Measurements from ENCODE around the gene PRELP. TPM values are rescaled to one million over a fixed set of nuclear protein-coding genes. Genes with fewer than 3 reads are reported as not detected.

The PRELP gene
- total and polyA plus RNA-seq, 5 donors, result 43.9 to 109 (median 61.9) TPM

DNA sequence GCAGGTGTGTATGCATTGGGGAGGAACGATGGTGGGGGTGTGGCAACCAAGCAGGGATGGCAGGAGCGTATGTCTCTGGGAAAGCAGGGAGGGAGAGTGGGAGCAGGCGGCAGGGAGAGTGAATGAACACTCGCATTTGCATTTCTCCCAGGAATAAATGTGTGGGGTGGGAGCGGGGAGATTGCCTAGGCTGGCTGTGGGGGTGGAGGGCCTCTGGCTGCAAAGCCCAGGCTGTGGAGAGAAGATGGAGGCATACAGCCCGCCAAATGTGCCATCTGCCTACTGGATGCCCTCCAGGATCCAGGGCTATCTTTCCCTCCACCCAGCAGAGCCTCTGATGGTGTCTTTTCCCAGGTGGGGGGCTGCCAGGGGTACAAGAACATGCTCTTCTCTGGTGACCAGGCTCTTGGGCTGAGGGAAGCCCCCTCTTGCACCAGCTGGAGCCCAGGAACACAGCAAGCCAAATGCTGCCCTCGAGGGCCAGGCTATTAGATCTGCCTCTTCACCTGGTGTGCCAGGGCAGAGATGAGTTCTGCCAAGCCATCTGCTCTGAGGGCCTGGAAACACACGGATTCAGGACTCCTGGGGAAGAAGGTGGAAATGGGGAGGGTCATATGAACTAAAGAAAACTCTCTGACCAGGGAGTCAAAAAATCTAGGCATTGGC lies 16.6 kb downstream of the PRELP start:
- H3K27ac ChIP-seq (ENCODE audit: low read length), result no peak overlapping the region
- no peak overlapping the region for H3K4me3 ChIP-seq (ENCODE audit: low read length)
- no peak for ATAC-seq
- intact Hi-C loops (cut with DNase I), result loop anchor here in 1 of 4 donors (5.0 kb wide), 1 partner anchor 130 kb away; no protein-coding TSS in a partner anchor
- no peaks in the 10 kb centered on the region for H3K4me1 ChIP-seq (ENCODE audit: control insufficient read depth, insufficient read depth, low read length)
- no peaks in the 10 kb centered on the region for H3K27me3 ChIP-seq (ENCODE audit: control insufficient read depth, insufficient read depth)
- no peaks in the 10 kb centered on the region for H3K9me3 ChIP-seq (ENCODE audit: control insufficient read depth, low read length)
- no peak for DNase-seq
- WGBS, result 42% methylated on average over 7 of the region's 8 CpGs

DNA sequence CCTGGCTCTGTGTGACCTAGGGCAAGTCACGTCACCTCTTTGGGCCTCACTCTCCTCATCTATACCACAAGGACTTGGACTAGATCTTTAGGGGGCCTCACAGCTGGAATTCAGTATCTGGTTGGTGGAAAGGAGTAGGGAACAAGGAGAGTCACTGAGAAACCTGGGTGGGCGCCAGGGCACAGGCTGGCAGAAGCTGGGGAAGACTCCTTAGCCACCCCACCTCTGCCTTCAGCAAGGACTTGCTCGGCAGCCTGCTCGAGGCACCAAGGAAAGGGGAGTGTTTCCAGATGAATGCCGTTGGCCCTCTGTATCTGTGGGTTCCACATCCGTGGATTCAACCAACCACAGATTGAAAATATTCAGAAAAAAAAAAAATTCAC lies 17.1 kb downstream of the PRELP start:
- DNase-seq (no peak), ATAC-seq (no peak)
- intact Hi-C loops (cut with DNase I), result loop anchor here in 1 of 4 donors (5.0 kb wide), 1 partner anchor 130 kb away; no protein-coding TSS in a partner anchor
- no peaks in the 10 kb centered on the region for H3K4me1 ChIP-seq (ENCODE audit: control insufficient read depth, insufficient read depth, low read length)
- H3K27ac ChIP-seq (ENCODE audit: low read length), result no peak overlapping the region
- WGBS, result 84% methylated on average over 6 of the region's 6 CpGs
- H3K4me3 ChIP-seq (ENCODE audit: low read length), result no peak overlapping the region
- no peaks in the 10 kb centered on the region for H3K27me3 ChIP-seq (ENCODE audit: control insufficient read depth, insufficient read depth)
- no peaks in the 10 kb centered on the region for H3K9me3 ChIP-seq (ENCODE audit: control insufficient read depth, low read length)

DNA sequence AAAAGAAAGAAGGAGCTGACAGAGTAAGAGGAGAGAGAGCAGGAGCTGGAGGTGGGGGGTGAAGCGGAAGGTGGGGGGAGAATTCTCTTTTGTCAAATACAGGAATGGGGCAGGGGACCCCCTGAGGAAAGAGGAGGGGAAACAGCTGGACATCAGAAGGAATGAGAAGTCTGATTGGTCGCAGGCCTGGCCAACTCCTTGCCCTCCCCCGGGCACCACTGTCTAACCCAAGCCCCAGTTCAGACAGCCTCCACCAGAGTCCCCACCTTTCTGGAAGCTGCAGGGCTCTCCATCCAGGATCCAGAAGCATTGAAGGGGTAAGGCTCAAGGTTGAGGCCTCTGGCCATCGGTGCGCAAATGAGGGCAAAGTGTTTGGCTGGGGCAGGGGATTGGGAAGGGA lies 18.3 kb downstream of the PRELP start, which contains the start of gene OPTC:
OPTC (plus strand) TSS at position 253 of the 400 bp plus-strand sequence. CDS start 1,853 bp downstream, outside the sequence.
- no peaks in the 10 kb centered on the region for H3K9me3 ChIP-seq (ENCODE audit: control insufficient read depth, low read length)
- no peak within 1 kb of the TSS for H3K4me3 ChIP-seq (ENCODE audit: low read length)
- H3K4me1 ChIP-seq (ENCODE audit: control insufficient read depth, insufficient read depth, low read length), result no peaks in the 10 kb centered on the region
- ATAC-seq (no peak), DNase-seq (no peak)
- no peaks in the 10 kb centered on the region for H3K27me3 ChIP-seq (ENCODE audit: control insufficient read depth, insufficient read depth)
- WGBS, result 88% methylated on average over 5 of the region's 5 CpGs
- intact Hi-C loops (cut with DNase I), result loop anchor here in 1 of 4 donors (5.0 kb wide), 1 partner anchor 132 kb away; no protein-coding TSS in a partner anchor
- H3K27ac ChIP-seq (ENCODE audit: low read length), result no peak within 1 kb of the TSS

DNA sequence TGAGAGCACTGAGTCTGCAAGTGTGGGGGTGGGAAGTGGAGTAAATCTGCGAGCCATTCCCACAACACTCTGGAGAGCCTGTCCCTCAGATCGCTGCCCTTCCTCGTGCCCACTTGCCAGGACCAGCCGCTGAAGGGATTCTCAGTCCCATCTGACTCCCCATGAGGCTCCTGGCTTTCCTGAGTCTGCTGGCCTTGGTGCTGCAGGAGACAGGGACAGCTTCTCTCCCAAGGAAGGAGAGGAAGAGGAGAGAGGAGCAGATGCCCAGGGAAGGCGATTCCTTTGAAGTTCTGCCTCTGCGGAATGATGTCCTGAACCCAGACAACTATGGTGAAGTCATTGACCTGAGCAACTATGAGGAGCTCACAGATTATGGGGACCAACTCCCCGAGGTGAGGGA lies 20.2 kb downstream of the PRELP start:
- no peak overlapping the region for H3K4me3 ChIP-seq (ENCODE audit: low read length)
- H3K4me1 ChIP-seq (ENCODE audit: control insufficient read depth, insufficient read depth, low read length), result no peaks in the 10 kb centered on the region
- 72% methylated on average over 7 of the region's 7 CpGs for WGBS
- H3K27me3 ChIP-seq (ENCODE audit: control insufficient read depth, insufficient read depth), result no peaks in the 10 kb centered on the region
- no peak for DNase-seq
- ATAC-seq, result no peak
- intact Hi-C loops (cut with DNase I), result no loop called here
- no peak overlapping the region for H3K27ac ChIP-seq (ENCODE audit: low read length)
- H3K9me3 ChIP-seq (ENCODE audit: control insufficient read depth, low read length), result no peaks in the 10 kb centered on the region

DNA sequence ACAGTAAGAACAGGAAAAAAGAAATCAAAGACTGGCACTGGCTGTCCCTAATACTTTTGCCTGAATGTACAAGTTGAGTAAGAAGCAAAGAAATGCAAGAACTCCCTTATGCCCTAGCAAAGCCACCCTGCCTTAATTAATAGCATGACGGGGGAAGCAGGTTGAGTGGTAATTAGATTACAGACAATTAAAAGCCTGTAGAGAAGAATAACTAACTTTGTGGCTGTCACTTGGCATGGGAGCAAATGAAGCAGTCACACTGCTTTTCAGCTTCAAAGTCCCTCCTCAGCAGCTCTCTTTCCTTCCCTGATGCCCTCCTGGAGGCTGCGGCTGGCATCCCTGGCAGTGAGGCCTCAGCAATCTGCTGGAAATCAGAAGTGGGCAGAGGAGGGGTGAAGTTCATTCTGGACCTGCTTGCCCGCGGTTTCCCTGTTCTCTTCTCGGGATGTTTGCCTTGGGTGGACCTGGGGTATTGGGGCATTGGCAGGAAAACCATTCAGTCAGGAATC lies 21.7 kb downstream of the PRELP start:
- Histone ChIP-seq H3K9me3 (ENCODE audit: control insufficient read depth, low read length) (no peaks in the 10 kb centered on the region), H3K4me1 (ENCODE audit: control insufficient read depth, insufficient read depth, low read length) (no peaks in the 10 kb centered on the region), H3K27me3 (ENCODE audit: control insufficient read depth, insufficient read depth) (no peaks in the 10 kb centered on the region), H3K27ac (ENCODE audit: low read length) (no peak overlapping the region), H3K4me3 (ENCODE audit: low read length) (no peak overlapping the region)
- ATAC-seq (no peak), DNase-seq (no peak)
- WGBS, result 91% methylated on average over 5 of the region's 5 CpGs
- intact Hi-C loops (cut with DNase I), result no loop called here

DNA sequence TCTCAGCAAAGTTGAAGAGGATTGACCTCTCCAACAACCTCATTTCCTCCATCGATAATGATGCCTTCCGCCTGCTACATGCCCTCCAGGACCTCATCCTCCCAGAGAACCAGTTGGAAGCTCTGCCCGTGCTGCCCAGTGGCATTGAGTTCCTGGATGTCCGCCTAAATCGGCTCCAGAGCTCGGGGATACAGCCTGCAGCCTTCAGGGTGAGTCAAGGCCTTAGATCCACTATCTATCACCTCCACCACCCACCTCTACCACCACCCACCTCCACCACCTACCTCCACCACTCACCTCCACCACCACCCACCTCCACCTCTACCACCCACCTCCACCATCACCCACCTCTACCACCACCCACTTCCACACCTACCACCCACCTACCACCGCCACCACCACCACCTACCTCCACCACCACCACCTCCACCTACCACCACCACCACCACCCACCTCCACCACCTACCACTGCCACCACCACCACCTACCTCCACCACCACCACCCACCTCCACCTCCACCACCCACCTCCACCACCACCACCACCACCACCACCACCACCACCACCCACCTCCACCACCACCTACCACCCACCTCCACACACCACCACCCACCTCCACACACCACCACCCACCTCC lies 24.2 kb downstream of the PRELP start:
- WGBS, result 91% methylated on average over 7 of the region's 7 CpGs
- Histone ChIP-seq H3K4me3 (ENCODE audit: low read length) (no peak overlapping the region), H3K27me3 (ENCODE audit: control insufficient read depth, insufficient read depth) (no peaks in the 10 kb centered on the region), H3K9me3 (ENCODE audit: control insufficient read depth, low read length) (no peaks in the 10 kb centered on the region), H3K4me1 (ENCODE audit: control insufficient read depth, insufficient read depth, low read length) (peaks cover 2% of the 10 kb centered on the region), H3K27ac (ENCODE audit: low read length) (no peak overlapping the region)
- ATAC-seq, result no peak
- intact Hi-C loops (cut with DNase I), result loop anchor here (5.0 to 10.0 kb wide), 3 partner anchors 118 to 203 kb away; partner anchors contain the start of gene ATP2B4 (in 2 of the 4)
- no peak for DNase-seq

DNA sequence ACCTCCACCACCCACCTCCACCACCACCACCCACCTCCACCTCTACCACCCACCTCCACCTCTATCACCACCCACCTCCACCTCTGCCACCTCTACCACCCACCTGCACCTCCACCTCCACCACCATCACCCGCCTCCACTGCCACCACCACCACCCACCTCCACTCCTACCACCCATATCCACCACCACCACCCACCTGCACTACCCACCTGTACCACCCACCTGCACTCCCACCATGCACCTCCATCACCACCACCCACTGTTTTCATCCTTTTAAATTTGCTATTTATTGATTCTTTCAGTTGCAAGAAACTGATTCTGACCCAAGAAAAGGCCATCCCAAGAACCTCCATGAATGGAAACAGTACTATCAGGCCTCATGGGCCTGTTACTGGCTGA lies 24.7 kb downstream of the PRELP start:
- intact Hi-C loops (cut with DNase I), result loop anchor here (5.0 to 10.0 kb wide), 3 partner anchors 117 to 202 kb away; partner anchors contain the start of gene ATP2B4 (in 2 of the 4)
- DNase-seq, result no peak
- 100% methylated on average over 1 of the region's 1 CpG for WGBS
- Histone ChIP-seq H3K9me3 (ENCODE audit: control insufficient read depth, low read length) (no peaks in the 10 kb centered on the region), H3K4me3 (ENCODE audit: low read length) (no peak overlapping the region), H3K27me3 (ENCODE audit: control insufficient read depth, insufficient read depth) (no peaks in the 10 kb centered on the region), H3K4me1 (ENCODE audit: control insufficient read depth, insufficient read depth, low read length) (peaks cover 2% of the 10 kb centered on the region), H3K27ac (ENCODE audit: low read length) (no peak overlapping the region)
- no peak for ATAC-seq

DNA sequence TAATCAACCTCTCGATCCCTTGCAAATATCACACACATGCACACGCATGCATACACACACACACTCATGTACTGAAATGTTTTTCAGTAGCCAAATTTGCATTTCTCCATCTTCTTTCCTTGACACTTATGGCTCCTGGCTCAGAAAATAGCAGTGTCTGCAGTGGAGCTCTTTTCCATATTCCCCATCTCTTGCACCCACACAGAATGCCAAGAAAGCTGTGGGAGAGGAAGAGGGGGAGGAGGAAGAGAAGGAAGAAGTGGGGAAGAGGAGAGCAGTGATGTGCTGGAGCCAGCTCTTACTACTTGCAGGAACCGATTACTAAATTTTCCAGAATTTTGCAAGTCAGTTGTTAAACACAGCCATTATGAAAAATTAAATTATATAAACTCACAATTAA lies 28.2 kb downstream of the PRELP start:
- Histone ChIP-seq H3K27me3 (ENCODE audit: control insufficient read depth, insufficient read depth) (no peaks in the 10 kb centered on the region), H3K27ac (ENCODE audit: low read length) (no peak overlapping the region), H3K4me1 (ENCODE audit: control insufficient read depth, insufficient read depth, low read length) (peaks cover 15% of the 10 kb centered on the region), H3K9me3 (ENCODE audit: control insufficient read depth, low read length) (no peaks in the 10 kb centered on the region), H3K4me3 (ENCODE audit: low read length) (no peak overlapping the region)
- no peak for ATAC-seq
- 68% methylated on average over 3 of the region's 3 CpGs for WGBS
- no peak for DNase-seq
- intact Hi-C loops (cut with DNase I), result loop anchor here (2.0 to 10.0 kb wide), 5 partner anchors 113 to 199 kb away; partner anchors contain the start of gene ATP2B4 (in 2 of the 4)

DNA sequence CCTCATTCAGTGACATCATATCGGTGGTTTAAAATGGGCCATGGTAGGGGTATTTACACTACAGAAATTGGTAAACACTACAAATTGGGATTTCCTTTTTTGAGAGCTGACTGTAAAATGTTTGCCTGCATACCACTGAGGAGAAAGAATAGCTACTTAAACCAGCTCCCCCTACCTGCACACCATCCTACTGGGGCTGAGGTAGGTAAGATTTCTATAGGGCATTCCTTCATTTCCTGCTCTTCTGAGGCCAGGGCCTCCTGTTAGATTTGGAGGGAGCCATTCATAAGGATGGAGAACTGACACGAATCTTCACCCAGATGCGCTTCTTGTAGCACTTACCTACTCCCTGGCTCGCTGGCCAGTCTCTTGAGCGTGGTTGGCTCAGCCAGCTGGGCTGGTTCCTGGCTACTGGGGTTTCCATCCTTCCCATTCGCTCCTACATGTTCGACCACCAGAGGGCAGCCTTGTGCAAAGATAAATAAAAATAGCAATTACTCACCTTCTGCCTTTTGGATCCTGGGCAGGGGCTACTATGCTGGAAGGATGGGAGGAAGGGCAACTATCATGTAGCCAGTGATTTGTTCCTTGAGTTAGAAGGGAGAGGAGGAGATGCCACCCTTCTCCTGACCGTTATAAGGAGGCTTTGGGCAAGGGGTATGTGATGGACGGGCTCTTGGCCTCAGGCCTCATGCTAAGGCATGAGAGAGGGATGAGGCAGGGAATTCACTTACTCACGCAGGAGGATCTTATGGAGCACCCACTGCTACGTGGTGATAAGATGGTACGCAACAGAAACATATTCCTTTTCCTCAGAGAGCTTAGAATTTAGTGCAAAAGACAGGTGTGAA lies 29.0 kb downstream of the PRELP start:
- Histone ChIP-seq H3K4me1 (ENCODE audit: control insufficient read depth, insufficient read depth, low read length) (peaks cover 15% of the 10 kb centered on the region), H3K27me3 (ENCODE audit: control insufficient read depth, insufficient read depth) (no peaks in the 10 kb centered on the region), H3K27ac (ENCODE audit: low read length) (no peak overlapping the region), H3K4me3 (ENCODE audit: low read length) (no peak overlapping the region), H3K9me3 (ENCODE audit: control insufficient read depth, low read length) (no peaks in the 10 kb centered on the region)
- 32% methylated on average over 12 of the region's 12 CpGs for WGBS
- peak; percentile 44 to 61 for ATAC-seq
- intact Hi-C loops (cut with DNase I), result loop anchor here (2.0 to 10.0 kb wide), 7 partner anchors 93 to 198 kb away; partner anchors contain the start of gene ATP2B4 (in 3 of the 4)
- DNase-seq, result peak; percentile 80 to 93 (median 85)

DNA sequence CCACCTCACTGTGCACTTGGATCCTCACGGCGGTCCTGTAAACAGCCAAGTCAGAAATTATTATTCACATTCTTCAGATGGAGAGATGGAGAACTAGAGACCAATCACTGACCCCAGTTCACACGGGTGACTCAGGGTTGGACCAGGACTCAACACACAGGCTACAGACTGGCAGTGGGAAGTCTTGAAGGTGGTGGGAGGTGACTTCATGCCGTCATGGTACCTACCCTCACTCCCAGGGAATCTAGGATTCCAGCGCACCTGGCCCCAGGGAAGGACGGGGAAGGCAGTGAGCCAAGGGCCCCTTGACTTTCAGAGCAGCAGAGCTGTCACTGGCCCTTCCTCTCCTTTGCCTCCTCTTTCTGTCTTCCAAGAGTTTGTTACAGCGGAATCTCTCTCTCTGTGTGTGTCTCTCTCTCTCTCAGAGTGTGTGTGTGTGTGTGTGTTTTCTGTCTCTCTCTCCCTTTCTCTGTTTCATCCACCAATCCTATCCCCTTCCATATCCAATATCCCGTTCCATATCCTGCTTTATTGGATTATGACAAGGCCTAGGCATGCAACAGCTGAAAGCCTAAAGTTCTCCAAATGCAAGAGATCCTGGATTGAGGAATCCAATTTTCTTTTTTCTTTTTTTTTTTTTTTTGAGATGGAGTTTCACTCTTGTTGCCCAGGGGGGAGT lies 30.1 kb downstream of the PRELP start:
- peaks cover 15% of the 10 kb centered on the region for H3K4me1 ChIP-seq (ENCODE audit: control insufficient read depth, insufficient read depth, low read length)
- H3K9me3 ChIP-seq (ENCODE audit: control insufficient read depth, low read length), result no peaks in the 10 kb centered on the region
- DNase-seq, result no peak
- no peaks in the 10 kb centered on the region for H3K27me3 ChIP-seq (ENCODE audit: control insufficient read depth, insufficient read depth)
- WGBS, result 91% methylated on average over 8 of the region's 8 CpGs
- no peak overlapping the region for H3K4me3 ChIP-seq (ENCODE audit: low read length)
- no peak overlapping the region for H3K27ac ChIP-seq (ENCODE audit: low read length)
- intact Hi-C loops (cut with DNase I), result loop anchor here (2.0 to 10.0 kb wide), 5 partner anchors 92 to 197 kb away; partner anchors contain the start of gene ATP2B4 (in 3 of the 4)
- no peak for ATAC-seq

All from right cardiac atrium (tissue), 5 donors.